Stimulated activated CD4-positive, alpha-beta T cell treated with anti-CD3 and anti-CD28 coated beads, Interleukin-15, amount 100 ng/mL, for 48 hours (primary cell): ENCODE data around the gene SUGCT.

Experiments used
- DNase-seq, 2 donors: peaks; one replicate each; pipeline ENCODE4 v3.0.0-alpha.2; 2020; ENCODE audit warnings: low read depth in 2 of 2

Gene SUGCT

GRCh38 chr7:40324914-40325313 is 190.1 kb downstream of the SUGCT start:
- no peak for DNase-seq

GRCh38 chr7:40327113-40327512 is 192.3 kb downstream of the SUGCT start:
- DNase-seq = no peak

GRCh38 chr7:40327873-40328272 is 193.1 kb downstream of the SUGCT start:
- DNase-seq = no peak

GRCh38 chr7:40329601-40330153 is 194.9 kb downstream of the SUGCT start:
- DNase-seq = no peak

- DNase-seq = no peak
These were observed 195.6 kb downstream of the SUGCT start for GRCh38 chr7:40330408-40330807.

- DNase-seq = no peak
These were observed 197.1 kb downstream of the SUGCT start for GRCh38 chr7:40331915-40332314.

GRCh38 chr7:40332516-40332915 is 197.7 kb downstream of the SUGCT start:
- no peak for DNase-seq

GRCh38 chr7:40341836-40342235 is 207.0 kb downstream of the SUGCT start:
- DNase-seq = no peak

- DNase-seq = no peak
These were observed 211.7 kb downstream of the SUGCT start for GRCh38 chr7:40346554-40346953.

GRCh38 chr7:40348126-40348728 is 213.4 kb downstream of the SUGCT start:
- DNase-seq = no peak

GRCh38 chr7:40350100-40350499 is 215.3 kb downstream of the SUGCT start:
- no peak for DNase-seq

GRCh38 chr7:40354711-40355110 is 219.9 kb downstream of the SUGCT start:
- DNase-seq = no peak

- no peak for DNase-seq
These were observed 221.5 kb downstream of the SUGCT start for GRCh38 chr7:40356312-40356711.

GRCh38 chr7:40356871-40357709 is 222.3 kb downstream of the SUGCT start:
- DNase-seq = no peak

GRCh38 chr7:40369641-40370277 is 235.0 kb downstream of the SUGCT start:
- no peak for DNase-seq

GRCh38 chr7:40371806-40372440 is 237.1 kb downstream of the SUGCT start:
- no peak for DNase-seq

- DNase-seq = no peak
These were observed 239.8 kb downstream of the SUGCT start for GRCh38 chr7:40374575-40374974.

- DNase-seq = no peak
These were observed 245.3 kb downstream of the SUGCT start for GRCh38 chr7:40380111-40380510.

- DNase-seq = no peak
These were observed 247.3 kb downstream of the SUGCT start for GRCh38 chr7:40382145-40382544.

GRCh38 chr7:40393660-40394059 is 258.9 kb downstream of the SUGCT start:
- DNase-seq = no peak

- no peak for DNase-seq
These were observed 259.6 kb downstream of the SUGCT start for GRCh38 chr7:40394400-40394799.

GRCh38 chr7:40400525-40400924 is 265.7 kb downstream of the SUGCT start:
- no peak for DNase-seq
